Neuronal stem cell (in vitro differentiated cells): ENCODE data around the gene SUN1.

Experiments used
- DNase-seq: peaks from one replicate; pipeline ENCODE4 v3.0.0-alpha.2; 2013; ENCODE audit warnings: low spot score
- H2AFZ ChIP-seq: one replicate; pipeline ENCODE4 v1.6.1; 2013; ENCODE audit warnings: mild to moderate bottlenecking, low read length, inconsistent platforms
- H2AK5ac ChIP-seq: 2 replicates; pipeline ENCODE4 v1.6.1; 2013; ENCODE audit warnings: low read depth, mild to moderate bottlenecking, inconsistent platforms, low read length, moderate library complexity, mixed read lengths
- H2BK120ac ChIP-seq: 2 replicates; pipeline ENCODE4 v1.6.1; 2013; ENCODE audit warnings: low read depth, mild to moderate bottlenecking, inconsistent platforms, low read length, moderate library complexity, mixed read lengths
- H2BK12ac ChIP-seq: one replicate; pipeline ENCODE4 v1.6.1; 2013; ENCODE audit warnings: low read length, inconsistent platforms
- H2BK15ac ChIP-seq: 2 replicates; pipeline ENCODE4 v1.6.1; 2013; ENCODE audit warnings: mild to moderate bottlenecking, low read length, inconsistent platforms, mixed read lengths
- H2BK5ac ChIP-seq: one replicate; pipeline ENCODE4 v1.6.1; 2013; ENCODE audit warnings: inconsistent platforms, mild to moderate bottlenecking, low read length, moderate library complexity
- H3K14ac ChIP-seq: one replicate; pipeline ENCODE4 v1.6.1; 2013; ENCODE audit warnings: low read length, inconsistent platforms
- H3K18ac ChIP-seq: 2 replicates; pipeline ENCODE4 v1.6.1; 2013; ENCODE audit warnings: low read length, inconsistent platforms
- H3K23ac ChIP-seq: 2 replicates; pipeline ENCODE4 v1.6.1; 2013; ENCODE audit warnings: low read depth, mild to moderate bottlenecking, mixed read lengths, low read length, inconsistent platforms; ENCODE audit not compliant: poor library complexity
- H3K27ac ChIP-seq: replicated peaks from 3 replicates; pipeline ENCODE4 v1.5.1; 2013; ENCODE audit warnings: low read length, inconsistent platforms
- H3K27me3 ChIP-seq, 3 experiments: 2 replicates each; pipeline ENCODE4 v1.6.1; 2013; ENCODE audit warnings: low read length in 3 of 3, mild to moderate bottlenecking in 2 of 3, inconsistent platforms in 1 of 3, low read depth in 1 of 3, mixed read lengths in 1 of 3, moderate library complexity in 1 of 3; ENCODE audit not compliant: control insufficient read depth in 3 of 3, insufficient read depth in 3 of 3
- H3K36me3 ChIP-seq, 2 donors: replicated peaks in 1 of 2; 2 replicates each; pipeline ENCODE4 v1.6.1; 2013; ENCODE audit warnings: low read length in 2 of 2; ENCODE audit not compliant: control insufficient read depth in 2 of 2, insufficient read depth in 2 of 2
- H3K4ac ChIP-seq: 2 replicates; pipeline ENCODE4 v1.6.1; 2013; ENCODE audit warnings: inconsistent platforms, mild to moderate bottlenecking, low read length, moderate library complexity
- H3K4me1 ChIP-seq, 2 donors: 1 replicate in 1 of 2; 2 replicates in 1 of 2; pipeline ENCODE4 v1.6.1; 2013; ENCODE audit warnings: low read length in 2 of 2, low read depth in 1 of 2; ENCODE audit not compliant: control insufficient read depth in 2 of 2, insufficient read depth in 1 of 2
- H3K4me2 ChIP-seq: one replicate; pipeline ENCODE4 v1.6.1; 2013; ENCODE audit warnings: mild to moderate bottlenecking, low read length, inconsistent platforms; ENCODE audit not compliant: insufficient read depth, poor library complexity, severe bottlenecking
- H3K4me3 ChIP-seq, 2 donors: 2 replicates each; pipeline ENCODE4 v1.5.1; 2013; ENCODE audit warnings: low read length in 2 of 2, mild to moderate bottlenecking in 2 of 2, inconsistent platforms in 1 of 2, moderate library complexity in 1 of 2
- H3K79me1 ChIP-seq: one replicate; pipeline ENCODE4 v1.6.1; 2013; ENCODE audit warnings: low read depth, mild to moderate bottlenecking, inconsistent platforms, low read length, moderate library complexity
- H3K9ac ChIP-seq: one replicate; pipeline ENCODE4 v1.6.1; 2013; ENCODE audit warnings: mild to moderate bottlenecking, low read depth, low read length, inconsistent platforms; ENCODE audit not compliant: poor library complexity
- H3K9me3 ChIP-seq, 2 donors: replicated peaks in 1 of 2; 2 replicates each; pipeline versions ENCODE3 to v1.6.1; 2013; ENCODE audit warnings: low read length in 2 of 2, mild to moderate bottlenecking in 2 of 2, inconsistent platforms in 1 of 2, low read depth in 1 of 2, mixed read lengths in 1 of 2, moderate library complexity in 1 of 2; ENCODE audit not compliant: control insufficient read depth in 2 of 2, insufficient read depth in 1 of 2
- H4K8ac ChIP-seq: one replicate; pipeline ENCODE4 v1.6.1; 2013; ENCODE audit warnings: low read depth, mild to moderate bottlenecking, inconsistent platforms, low read length, moderate library complexity
- H4K91ac ChIP-seq: one replicate; pipeline ENCODE4 v1.6.1; 2013; ENCODE audit warnings: low read length, low read depth, mild to moderate bottlenecking, inconsistent platforms; ENCODE audit not compliant: poor library complexity
- WGBS, 2 donors: extraction: QIAGEN DNeasy Blood & Tissue Kit; methylation state at CpG; one replicate each; pipeline ENCODE4 v1.1.7; 2013; ENCODE audit warnings: missing lambda C conversion rate in 2 of 2, mixed read lengths in 1 of 2; ENCODE audit not compliant: insufficient read length in 2 of 2, insufficient replicate concordance in 1 of 2; ENCODE audit errors: extremely low coverage in 2 of 2; 5-methylcytosine and 5-hydroxymethylcytosine counted together

Gene SUN1

DNA sequence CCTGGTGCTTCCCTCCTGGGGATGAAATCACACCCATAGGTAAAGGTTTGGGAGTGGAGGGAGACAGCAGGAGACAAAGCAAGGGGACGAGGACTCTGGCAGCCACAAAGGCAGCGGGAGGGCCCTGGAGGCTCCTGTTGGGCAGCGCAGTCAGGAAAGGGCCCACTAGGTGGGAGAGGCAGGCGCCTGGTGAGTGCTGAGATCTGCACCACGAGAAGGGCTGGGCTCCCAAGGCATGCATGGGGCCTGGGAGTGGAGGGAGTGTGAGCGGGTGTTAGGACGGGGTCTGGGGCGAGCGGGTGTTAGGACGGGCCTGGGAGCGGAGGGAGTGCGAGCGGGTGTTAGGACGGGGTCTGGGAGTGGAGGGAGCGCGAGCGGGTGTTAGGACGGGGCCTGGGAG is 57.1 kb downstream of the SUN1 start:
- DNase-seq, result no peak
- Histone ChIP-seq H2AK5ac (no peak overlapping the region), H3K9ac (no peak overlapping the region), H3K23ac (peak overlapping the region; percentile 2), H3K4ac (no peak overlapping the region), H3K36me3 (peaks cover 54 to 76% of the 10 kb centered on the region in 2 donors), H3K4me3 (peak overlapping the region in 1 of 2 donors; percentile 16), H2AFZ (no peak overlapping the region), H3K79me1 (peaks cover 38% of the 10 kb centered on the region), H2BK12ac (no peak overlapping the region), H3K18ac (peak overlapping the region; percentile 36), H3K9me3 (peaks cover 0 to 5% of the 10 kb centered on the region in 2 donors), H3K27ac (no peak overlapping the region), H3K14ac (no peak overlapping the region), H4K91ac (no peak overlapping the region), H2BK120ac (no peak overlapping the region), H3K4me2 (no peak overlapping the region), H3K27me3 (peaks cover 0 to 10% (median 3%) of the 10 kb centered on the region in 3 experiments), H4K8ac (no peak overlapping the region), H2BK5ac (no peak overlapping the region), H3K4me1 (no peaks in the 10 kb centered on the region), H2BK15ac (no peak overlapping the region)
- WGBS, 2 donors, result no CpG with 5 or more reads among the region's 18 CpGs

GRCh38 chr7:890868-891267 is 58.6 kb downstream of the SUN1 start:
- Histone ChIP-seq H3K4me2 (no peak overlapping the region), H2AK5ac (no peak overlapping the region), H3K23ac (no peak overlapping the region), H3K9ac (no peak overlapping the region), H3K14ac (no peak overlapping the region), H3K18ac (no peak overlapping the region), H2BK15ac (no peak overlapping the region), H3K27me3 (peaks cover 0 to 10% (median 3%) of the 10 kb centered on the region in 3 experiments), H2BK12ac (no peak overlapping the region), H3K36me3 (peaks cover 62 to 90% of the 10 kb centered on the region in 2 donors), H4K8ac (no peak overlapping the region), H3K9me3 (peaks cover 0 to 5% of the 10 kb centered on the region in 2 donors), H2BK120ac (no peak overlapping the region), H3K79me1 (peaks cover 29% of the 10 kb centered on the region), H3K4me1 (no peaks in the 10 kb centered on the region), H3K27ac (no peak overlapping the region), H2BK5ac (no peak overlapping the region), H4K91ac (no peak overlapping the region), H2AFZ (no peak overlapping the region), H3K4ac (no peak overlapping the region), H3K4me3 (no peak overlapping the region)
- DNase-seq, result no peak
- WGBS, 2 donors, result no CpG with 5 or more reads among the region's 15 CpGs

DNA sequence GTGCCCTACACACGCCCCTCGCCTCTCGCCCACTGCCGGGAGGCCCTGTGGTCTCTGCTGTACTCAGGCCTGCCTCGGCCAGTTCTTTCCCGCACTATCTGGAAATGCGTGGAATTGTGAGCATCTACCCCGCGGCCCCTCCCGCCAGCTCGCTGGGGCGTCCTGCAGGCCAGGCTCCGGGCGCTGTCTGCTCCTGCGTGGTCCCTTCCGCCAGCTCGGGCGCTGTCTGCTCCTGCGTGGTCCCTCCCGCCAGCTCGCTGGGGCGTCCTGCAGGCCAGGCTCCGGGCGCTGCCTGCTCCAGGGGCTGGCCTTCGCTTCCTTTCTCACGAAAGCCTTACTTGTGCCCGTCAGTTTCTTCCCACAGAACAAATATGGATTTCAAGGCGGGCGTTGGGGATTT is 59.0 kb downstream of the SUN1 start:
- Histone ChIP-seq H3K79me1 (peaks cover 29% of the 10 kb centered on the region), H2BK120ac (no peak overlapping the region), H3K4ac (no peak overlapping the region), H2BK15ac (no peak overlapping the region), H3K9ac (no peak overlapping the region), H3K4me2 (no peak overlapping the region), H3K14ac (no peak overlapping the region), H3K9me3 (peaks cover 0 to 5% of the 10 kb centered on the region in 2 donors), H4K8ac (no peak overlapping the region), H2BK5ac (no peak overlapping the region), H3K4me1 (no peaks in the 10 kb centered on the region), H3K27me3 (peaks cover 0 to 10% (median 3%) of the 10 kb centered on the region in 3 experiments), H3K36me3 (peaks cover 65 to 92% of the 10 kb centered on the region in 2 donors), H3K23ac (no peak overlapping the region), H3K18ac (no peak overlapping the region), H2BK12ac (no peak overlapping the region), H3K27ac (no peak overlapping the region), H2AK5ac (no peak overlapping the region), H4K91ac (no peak overlapping the region), H3K4me3 (no peak overlapping the region), H2AFZ (no peak overlapping the region)
- DNase-seq, result no peak
- WGBS, 2 donors, result no CpG with 5 or more reads among the region's 29 CpGs

DNA sequence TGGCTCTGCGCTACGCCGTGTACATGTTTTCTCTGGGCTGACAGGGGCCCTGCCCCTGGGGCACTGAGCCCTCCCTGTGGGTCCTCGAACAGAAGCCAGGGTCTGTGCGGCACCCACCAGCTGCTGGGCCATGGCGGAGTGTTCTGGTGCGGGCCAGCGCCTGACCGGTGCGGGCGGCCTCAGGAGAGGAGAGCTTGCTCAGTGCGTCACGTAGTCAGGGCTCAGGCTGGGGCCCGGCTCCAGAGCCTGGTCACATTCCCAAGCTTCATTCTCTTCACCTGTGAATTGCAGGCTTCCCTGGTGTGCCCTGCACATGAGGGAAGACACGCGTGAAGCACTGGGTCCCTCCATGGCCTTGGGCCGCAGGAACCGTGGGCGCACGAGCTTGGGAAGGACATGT is 59.5 kb downstream of the SUN1 start:
- no peak overlapping the region for H3K4me3 ChIP-seq
- no peak overlapping the region for H3K27ac ChIP-seq
- no peak overlapping the region for H3K4ac ChIP-seq
- H3K14ac ChIP-seq, result no peak overlapping the region
- H3K79me1 ChIP-seq, result peaks cover 27% of the 10 kb centered on the region
- no peak overlapping the region for H2BK12ac ChIP-seq
- H4K91ac ChIP-seq, result no peak overlapping the region
- no peak overlapping the region for H3K4me2 ChIP-seq
- no peak overlapping the region for H2BK15ac ChIP-seq
- DNase-seq, result no peak
- peaks cover 68 to 92% of the 10 kb centered on the region in 2 donors for H3K36me3 ChIP-seq
- H3K4me1 ChIP-seq, result no peaks in the 10 kb centered on the region
- H3K18ac ChIP-seq, result no peak overlapping the region
- no peak overlapping the region for H2AFZ ChIP-seq
- no peak overlapping the region for H3K23ac ChIP-seq
- no peak overlapping the region for H4K8ac ChIP-seq
- peaks cover 0 to 10% (median 3%) of the 10 kb centered on the region in 3 experiments for H3K27me3 ChIP-seq
- H2BK120ac ChIP-seq, result no peak overlapping the region
- H2BK5ac ChIP-seq, result no peak overlapping the region
- no peak overlapping the region for H3K9ac ChIP-seq
- H3K9me3 ChIP-seq, result peaks cover 0 to 5% of the 10 kb centered on the region in 2 donors
- no peak overlapping the region for H2AK5ac ChIP-seq
- no CpG with 5 or more reads among the region's 20 CpGs for WGBS, 2 donors
